ENCODE results near the gene PDC.

DNA sequence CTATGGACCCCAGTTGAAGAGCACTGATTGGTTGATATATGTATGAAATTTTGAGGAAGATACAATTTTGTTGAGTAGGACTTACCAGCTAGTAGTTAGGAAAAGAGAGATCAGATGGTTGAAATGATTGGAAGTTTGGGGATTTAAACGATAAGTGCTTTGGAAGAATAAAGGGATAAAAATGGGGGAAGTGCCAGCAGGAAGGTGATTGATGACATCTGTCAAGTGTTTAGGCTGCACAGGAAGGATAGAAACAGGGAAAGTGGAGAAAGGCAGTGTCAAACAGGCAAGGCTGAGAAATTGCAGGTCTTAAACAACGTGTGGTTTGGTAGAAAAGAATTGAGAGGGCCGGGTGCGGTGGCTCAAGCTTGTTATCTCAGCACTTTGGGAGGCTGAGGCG lies 22.3 kb downstream of the PDC start:
- TF ChIP-seq, protein P1, sequence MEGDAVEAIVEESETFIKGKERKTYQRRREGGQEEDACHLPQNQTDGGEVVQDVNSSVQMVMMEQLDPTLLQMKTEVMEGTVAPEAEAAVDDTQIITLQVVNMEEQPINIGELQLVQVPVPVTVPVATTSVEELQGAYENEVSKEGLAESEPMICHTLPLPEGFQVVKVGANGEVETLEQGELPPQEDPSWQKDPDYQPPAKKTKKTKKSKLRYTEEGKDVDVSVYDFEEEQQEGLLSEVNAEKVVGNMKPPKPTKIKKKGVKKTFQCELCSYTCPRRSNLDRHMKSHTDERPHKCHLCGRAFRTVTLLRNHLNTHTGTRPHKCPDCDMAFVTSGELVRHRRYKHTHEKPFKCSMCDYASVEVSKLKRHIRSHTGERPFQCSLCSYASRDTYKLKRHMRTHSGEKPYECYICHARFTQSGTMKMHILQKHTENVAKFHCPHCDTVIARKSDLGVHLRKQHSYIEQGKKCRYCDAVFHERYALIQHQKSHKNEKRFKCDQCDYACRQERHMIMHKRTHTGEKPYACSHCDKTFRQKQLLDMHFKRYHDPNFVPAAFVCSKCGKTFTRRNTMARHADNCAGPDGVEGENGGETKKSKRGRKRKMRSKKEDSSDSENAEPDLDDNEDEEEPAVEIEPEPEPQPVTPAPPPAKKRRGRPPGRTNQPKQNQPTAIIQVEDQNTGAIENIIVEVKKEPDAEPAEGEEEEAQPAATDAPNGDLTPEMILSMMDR (IDR thresholded peaks at IDR 0.05) = no peak
- TF ChIP-seq POLR2A (IDR thresholded peaks at IDR 0.05) = no peak
